GM18867 (cell line): ENCODE results near the gene GFOD1.
A peak's percentile ranks its signal among the peaks of the same experiment; 100 is the strongest.
"Not testable (repeated sequence)": the region's sequence is repeated elsewhere in the genome, so short reads cannot be mapped to it uniquely, and the experiment has no call there.

ENCODE experiments used
- ATAC-seq: cut with Tn5 transposase; IDR thresholded peaks from one replicate; pipeline ENCODE4 v1.9.1; 2021; ENCODE audit warnings: mild to moderate bottlenecking, moderate library complexity; ENCODE audit not compliant: unreplicated experiment

GFOD1 gene

DNA sequence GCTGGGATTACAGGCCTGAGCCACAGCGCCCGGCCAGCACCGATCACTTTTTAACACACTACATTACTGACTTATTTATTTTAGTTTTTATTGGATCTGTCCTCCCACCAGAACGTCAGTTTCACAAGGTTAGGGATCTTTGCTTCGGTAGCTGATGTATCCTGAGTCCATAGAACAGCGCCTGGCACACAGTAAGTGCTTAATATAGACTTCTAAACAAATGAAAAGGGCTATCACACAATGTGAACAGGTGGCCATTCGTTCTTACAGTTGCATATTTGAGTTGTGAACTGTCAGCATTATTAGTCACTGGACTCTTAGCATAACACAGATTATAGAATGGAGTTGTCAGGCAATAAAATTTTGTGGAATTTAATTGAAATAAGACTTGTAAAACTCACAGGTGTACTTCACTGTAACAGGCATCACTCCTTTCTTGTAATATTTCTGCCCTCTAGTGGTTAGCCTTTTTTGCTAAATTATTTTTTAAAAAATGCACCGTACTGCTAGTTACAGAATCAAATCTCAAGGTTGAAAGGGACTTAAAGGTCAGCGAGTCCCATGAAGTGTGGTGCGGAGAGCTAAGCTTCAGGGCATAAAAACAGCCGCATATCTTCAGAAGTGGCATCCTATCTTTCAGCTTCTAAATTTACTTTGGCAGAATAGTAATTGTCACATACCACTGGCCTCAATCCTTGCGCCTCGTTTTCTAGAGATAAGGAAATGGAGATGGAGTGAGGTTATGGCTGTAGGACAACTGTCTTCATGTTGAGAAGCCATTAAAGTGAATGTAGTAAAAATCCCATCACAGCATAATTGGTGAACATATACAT lies 155.7 kb downstream of the GFOD1 start:
- no peak for ATAC-seq

DNA sequence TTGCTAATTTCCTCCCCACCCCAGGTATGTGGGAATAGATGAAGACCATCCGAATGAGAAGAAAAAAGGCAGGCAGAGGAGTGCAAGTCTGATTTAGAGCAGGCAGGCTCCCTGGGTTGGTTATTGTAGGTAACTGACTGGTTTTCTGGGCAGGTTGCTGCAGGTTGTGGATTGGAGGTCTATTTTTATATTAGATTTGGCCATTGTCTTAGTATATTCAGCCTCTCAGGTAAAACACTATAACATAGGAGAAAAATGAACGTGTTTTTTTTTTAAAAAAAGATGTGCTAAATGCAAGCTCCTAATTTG lies 158.6 kb downstream of the GFOD1 start:
- ATAC-seq: no peak

DNA sequence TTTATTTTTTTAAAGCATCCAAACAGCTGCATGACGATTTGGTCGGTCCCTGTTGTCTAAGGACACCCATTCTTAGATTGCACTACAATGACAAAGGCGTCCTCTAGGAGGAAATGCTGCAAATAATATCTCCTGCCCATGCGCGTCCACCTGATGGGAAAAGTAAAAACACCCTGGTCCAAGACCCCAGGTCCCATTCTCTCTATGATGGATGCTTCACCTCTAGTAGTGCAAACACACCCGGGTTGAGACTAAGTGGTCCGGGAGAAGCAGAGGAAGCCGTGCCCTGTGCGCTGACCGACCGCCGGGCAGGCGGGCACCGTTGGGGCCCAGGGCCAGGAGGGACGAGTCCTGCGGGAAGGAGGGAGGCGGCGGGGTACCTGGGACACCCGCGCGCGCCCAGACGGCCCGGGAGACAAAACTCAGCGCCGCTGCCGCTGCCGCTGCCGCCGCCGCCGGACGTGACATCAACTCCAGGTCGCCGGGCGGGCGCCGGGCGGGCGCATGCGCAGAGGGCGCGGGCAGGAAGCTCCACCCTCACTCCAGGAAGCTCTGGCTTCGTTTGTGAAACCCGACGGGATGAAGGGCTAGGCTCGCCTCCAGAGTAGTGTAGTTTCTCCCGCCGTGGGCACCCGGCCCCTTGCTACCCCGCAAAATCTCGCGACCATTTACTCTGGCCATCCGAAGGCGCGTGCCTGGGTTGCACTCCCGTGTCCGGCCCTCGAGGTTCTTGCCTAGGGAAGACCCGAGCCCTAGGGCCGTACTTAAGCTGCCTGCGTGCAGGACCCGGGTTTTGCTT lies 159.1 kb downstream of the GFOD1 start, which contains the start of gene TBC1D7:
Gene TBC1D7 (minus strand): TSS at position 462 of the 799 bp plus-strand sequence. CDS start 1,639 bp downstream, outside the sequence.
- peak; percentile 92 for ATAC-seq

DNA sequence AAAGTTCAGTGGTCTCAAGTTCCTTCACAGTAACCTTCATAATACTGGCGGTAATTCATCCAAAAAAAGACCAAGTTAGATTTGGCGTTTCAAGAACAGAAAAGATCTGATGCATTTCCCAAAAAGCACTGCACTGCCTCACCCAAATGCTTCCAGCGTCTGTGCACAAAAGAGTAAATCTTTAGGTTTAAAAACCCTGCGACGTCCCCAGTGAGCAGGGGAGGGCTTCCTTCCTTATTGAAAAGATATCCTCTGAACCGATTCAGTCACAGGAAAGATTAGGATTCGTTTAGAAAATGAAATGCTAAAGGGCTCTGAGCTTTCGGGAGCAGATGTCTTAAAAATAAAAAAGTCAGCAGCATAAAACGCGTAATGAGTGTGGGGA lies 159.7 kb downstream of the GFOD1 start:
- ATAC-seq: no peak

DNA sequence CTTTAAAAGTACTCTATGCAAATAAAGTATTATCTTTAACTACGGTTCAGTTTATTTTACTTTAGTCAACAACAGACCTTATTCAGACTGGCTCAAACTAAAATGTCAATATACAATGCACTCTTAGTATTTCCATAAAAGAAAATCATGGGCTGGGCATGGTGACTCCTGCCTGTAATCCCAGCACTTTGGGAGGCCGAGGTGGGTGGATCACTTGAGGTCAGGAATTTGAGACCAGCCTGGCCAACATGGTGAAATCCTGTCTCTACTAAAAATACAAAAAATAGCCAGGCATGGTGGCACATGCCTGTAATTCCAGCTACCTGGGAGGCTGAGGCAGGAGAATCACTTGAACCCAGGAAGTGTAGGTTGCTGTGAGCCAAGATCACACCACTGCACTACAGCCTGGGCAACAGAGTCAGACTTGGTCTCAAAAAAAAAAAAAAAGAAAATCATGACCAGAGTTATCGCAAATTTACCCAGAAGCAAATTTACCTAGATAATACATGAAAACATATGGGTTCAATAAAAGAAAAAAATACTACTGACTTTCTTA lies 161.3 kb downstream of the GFOD1 start:
- ATAC-seq: not testable (repeated sequence)

DNA sequence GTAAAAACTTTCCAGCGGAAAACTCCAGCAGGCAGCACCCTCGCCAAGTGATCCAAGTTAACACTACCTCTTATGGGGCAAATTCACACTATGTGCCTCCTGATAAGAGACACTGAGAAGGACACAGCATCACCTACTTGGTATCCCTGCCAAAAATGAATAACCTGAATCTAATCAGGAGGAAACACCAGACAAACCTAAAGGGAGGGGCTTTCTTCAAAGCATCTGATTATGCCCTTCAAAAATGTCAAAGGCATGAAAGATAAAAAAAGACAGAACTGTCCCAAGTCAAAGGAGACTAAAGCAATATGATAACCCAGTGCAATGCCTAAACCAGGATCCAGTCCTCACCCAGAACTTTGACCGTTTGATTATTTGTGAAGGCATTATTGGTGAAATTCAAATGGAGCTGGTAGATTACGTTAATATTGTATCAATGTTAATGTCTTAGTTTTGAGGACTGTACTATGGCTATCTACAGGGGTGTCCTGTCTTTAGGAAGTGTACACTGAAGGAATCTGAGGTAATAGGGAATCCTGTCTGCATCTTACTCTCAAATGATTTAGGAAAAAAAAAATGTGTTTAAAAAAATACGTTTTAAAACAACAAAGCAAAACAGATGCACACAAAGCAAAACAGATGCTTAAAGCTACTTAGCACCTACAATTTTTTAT lies 167.4 kb downstream of the GFOD1 start:
- ATAC-seq: no peak

DNA sequence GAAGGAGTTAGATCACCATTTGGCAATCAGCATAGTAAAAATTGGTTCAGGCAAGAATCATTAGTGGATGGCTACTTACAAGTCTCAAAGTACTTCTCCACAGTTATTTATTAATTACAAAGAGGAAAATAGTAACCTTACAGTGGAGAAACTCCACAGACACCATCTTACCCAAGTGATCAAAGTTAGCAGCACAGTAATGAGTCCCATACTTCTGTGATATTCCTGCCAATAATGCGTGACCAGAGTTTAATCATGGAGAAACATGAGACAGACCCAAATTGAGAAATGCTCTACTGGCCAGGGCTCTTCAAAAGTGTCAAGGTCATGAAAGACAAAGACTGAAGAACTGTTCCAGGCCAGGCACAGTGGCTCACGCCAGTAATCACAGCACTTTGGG lies 168.6 kb downstream of the GFOD1 start:
- ATAC-seq: no peak

DNA sequence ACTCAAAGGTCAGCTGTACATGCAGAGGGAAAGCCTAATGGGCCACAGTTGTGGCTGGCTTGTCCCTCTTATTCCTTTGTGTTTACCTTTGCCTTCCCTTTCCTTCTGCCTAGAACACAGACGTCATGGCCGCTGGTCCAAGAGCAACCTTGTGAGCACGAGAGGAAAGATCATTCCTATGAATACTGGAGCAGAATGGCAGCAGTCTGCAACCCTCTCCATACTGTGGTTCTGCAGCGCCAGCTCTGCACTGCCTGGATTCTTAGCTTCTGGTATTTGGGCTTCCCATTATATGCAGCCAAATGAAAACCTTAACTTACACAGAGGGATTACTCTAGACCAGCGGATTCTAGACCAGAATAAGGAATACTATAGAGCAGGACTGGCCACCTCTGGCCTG lies 171.5 kb downstream of the GFOD1 start:
- ATAC-seq: no peak

DNA sequence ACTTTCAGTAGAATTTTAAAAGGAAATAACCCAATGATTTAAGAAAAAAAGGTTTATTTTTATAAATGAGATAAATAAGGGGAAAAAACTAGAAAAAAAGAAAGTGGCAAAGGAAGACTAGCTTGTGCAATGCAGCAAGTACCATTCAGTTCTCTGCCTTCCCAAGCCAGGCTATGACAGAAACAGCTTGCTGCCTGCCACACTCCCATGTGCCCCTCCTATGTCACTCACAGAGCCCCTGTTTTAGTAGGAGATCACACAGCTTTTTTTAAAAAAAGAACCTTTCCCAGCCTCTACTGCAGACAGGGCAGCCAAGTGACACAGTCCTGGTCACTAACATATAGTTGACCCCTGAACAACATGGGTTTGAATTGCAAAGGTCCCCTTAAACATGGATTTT lies 172.6 kb downstream of the GFOD1 start:
- ATAC-seq: no peak

DNA sequence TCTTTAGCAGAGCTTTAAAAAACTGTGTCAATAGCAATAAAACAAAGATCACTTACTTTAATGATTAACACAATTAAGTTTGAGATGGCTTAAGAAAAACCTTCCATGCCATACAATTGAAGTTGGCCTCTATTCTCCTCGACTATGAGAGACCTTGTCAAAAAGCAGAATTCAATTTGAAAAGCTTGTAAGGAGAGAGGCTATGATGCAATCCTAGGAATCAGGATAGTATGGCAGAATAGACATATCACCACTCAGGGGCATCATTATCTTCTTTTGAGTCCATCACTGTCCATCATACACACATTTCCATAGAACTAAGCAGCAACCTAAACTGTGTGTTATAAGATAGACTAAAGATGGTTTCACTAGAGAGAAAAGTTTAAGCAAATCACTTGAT lies 176.2 kb downstream of the GFOD1 start:
- ATAC-seq: no peak

DNA sequence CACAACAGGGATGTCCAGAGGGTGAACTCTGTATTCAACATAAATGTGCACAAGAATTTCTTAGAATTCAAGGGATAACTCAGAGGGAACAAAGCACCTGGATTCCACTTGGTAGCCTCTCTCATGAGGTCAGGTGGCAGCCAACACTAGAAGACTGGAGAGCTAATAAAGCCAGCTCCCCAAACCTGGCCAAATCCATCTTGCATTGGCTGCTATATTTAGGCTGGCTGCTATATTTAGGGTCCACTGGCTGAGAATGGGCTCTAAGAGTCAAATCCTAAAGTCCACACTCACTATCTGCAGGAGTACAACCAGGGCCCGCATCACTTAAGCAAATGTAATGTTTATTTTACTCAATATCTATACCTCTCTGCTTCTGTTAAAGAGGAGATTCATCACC lies 179.1 kb downstream of the GFOD1 start:
- no peak for ATAC-seq
